Psoas muscle (tissue), 8 donors: ENCODE measurements around the gene MTF1. TPM values are rescaled to one million over a fixed set of nuclear protein-coding genes. Genes with fewer than 3 reads are reported as not detected.

Experiments
- ATAC-seq, 4 donors: fragments of 200-7000 bp; cut with Tn5 transposase; one replicate each; pipeline ENCODE4 v1.9.1; 2020; ENCODE audit warnings: moderate library complexity in 3 of 4, mild to moderate bottlenecking in 2 of 4
- DNase-seq, 2 donors: peaks; one replicate each; pipeline ENCODE4 v3.0.0-alpha.2; 2020
- H3K27ac ChIP-seq: fragments of 200-600 bp; one replicate; pipeline ENCODE4 v1.8.0; 2022
- H3K27me3 ChIP-seq, 3 donors: fragments of 200-600 bp in 1 of 3; one replicate each; pipeline versions ENCODE4 v1.6.1 to v1.8.0; 2013 to 2022; ENCODE audit warnings: low read length in 2 of 3, mild to moderate bottlenecking in 2 of 3, moderate library complexity in 1 of 3; ENCODE audit not compliant: insufficient read depth in 3 of 3
- H3K36me3 ChIP-seq, 2 donors: fragments of 200-600 bp in 1 of 2; one replicate each; pipeline versions ENCODE4 v1.6.1 to v1.8.0; 2013 to 2022; ENCODE audit warnings: low read depth in 1 of 2, mild to moderate bottlenecking in 1 of 2, moderate library complexity in 1 of 2; ENCODE audit not compliant: insufficient read depth in 1 of 2
- H3K4me1 ChIP-seq: fragments of 200-600 bp; one replicate; pipeline ENCODE4 v1.8.0; 2022
- H3K4me3 ChIP-seq: fragments of 200-600 bp; one replicate; pipeline ENCODE4 v1.8.0; 2022; ENCODE audit warnings: mild to moderate bottlenecking
- H3K9me3 ChIP-seq: fragments of 200-600 bp; one replicate; pipeline ENCODE4 v1.8.0; 2022
- WGBS, 3 donors: extraction: QIAGEN DNeasy Blood & Tissue Kit; methylation state at CpG; one replicate each; pipeline versions ENCODE4 v1.1.6 to v1.1.7; 2013; 5-methylcytosine and 5-hydroxymethylcytosine counted together
- intact Hi-C, 2 donors: fragments of 100-400 bp; cut with DNase I; formaldehyde crosslinking; loops; one replicate each; pipeline versions ENCODE4 v1.11.0 to v1.14.2; 2022
- polyA plus RNA-seq, 3 donors: library from polyadenylated mRNA; stranded (reverse); fragments of 200-250 nt; gene quantifications; one replicate each; pipeline ENCODE4 v1.2.3, GENCODE V29; 2013
- total RNA-seq, 4 donors: library from RNA; stranded (reverse); fragmentation: NEBNext Ultra II Directional in 2 of 4; extraction: Animal tissue kit (Norgen Biotek cat#: 25700) in 2 of 4; gene quantifications; one replicate each; pipeline versions ENCODE4 v1.2.1 to v1.2.4, GENCODE V29; 2021 to 2023
- TF ChIP-seq, protein P1 (sequence below): fragments of 200-600 bp; IDR thresholded peaks from one replicate; pipeline ENCODE4 v1.8.0; 2022; ENCODE audit warnings: antibody characterized with exemption
- donor health status: healthy with polysubstance abuse.
- donor health status: DM: no; HTN: no; CAD: no; lungs with moderate emphysema.
- donor health status: Bipolar disorder and iron deficiency.
- donor health status: healthy.
- donor health status: DM: yes; HTN: yes; CAD: no.
- donor health status: DM: no; HTN: no; CAD: no.
- donor health status: DM: no; HTN: no; CAD: no.
- donor health status: DM: yes; HTN: yes; CAD: no.

MTF1 gene
- total and polyA plus RNA-seq, 7 donors, result 3.1 to 20.2 (median 13.3) TPM

DNA sequence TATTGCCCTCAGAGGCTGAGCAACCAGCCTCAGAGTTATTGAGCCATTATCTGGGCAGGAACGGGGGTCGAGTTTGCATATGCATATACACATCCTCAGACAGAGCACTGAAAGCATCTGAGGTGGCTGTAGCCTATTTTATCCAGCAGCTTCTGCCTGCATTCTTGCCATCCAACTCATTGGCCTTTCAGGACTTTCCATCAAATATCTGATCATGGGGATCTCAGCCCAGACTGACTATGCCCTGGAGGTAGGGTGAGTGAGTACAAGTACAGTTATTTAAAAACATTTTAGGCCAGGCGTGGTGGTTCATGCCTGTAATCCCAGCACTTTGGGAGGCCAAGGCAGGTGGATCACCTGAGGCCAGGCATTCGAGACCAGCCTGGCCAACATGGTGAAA is 1.8 kb upstream of the MTF1 start:
- WGBS, 3 donors, result 90 to 92% (median 92%) methylated on average over 4 of the region's 4 CpGs
- Histone ChIP-seq H3K4me1 (peaks cover 26% of the 10 kb centered on the region), H3K27me3 (no peaks in the 10 kb centered on the region), H3K4me3 (no peak overlapping the region), H3K36me3 (peaks cover 8 to 72% of the 10 kb centered on the region in 2 donors), H3K27ac (no peak overlapping the region), H3K9me3 (no peaks in the 10 kb centered on the region)
- ATAC-seq (no peak), DNase-seq (no peak)
- TF ChIP-seq, protein P1, sequence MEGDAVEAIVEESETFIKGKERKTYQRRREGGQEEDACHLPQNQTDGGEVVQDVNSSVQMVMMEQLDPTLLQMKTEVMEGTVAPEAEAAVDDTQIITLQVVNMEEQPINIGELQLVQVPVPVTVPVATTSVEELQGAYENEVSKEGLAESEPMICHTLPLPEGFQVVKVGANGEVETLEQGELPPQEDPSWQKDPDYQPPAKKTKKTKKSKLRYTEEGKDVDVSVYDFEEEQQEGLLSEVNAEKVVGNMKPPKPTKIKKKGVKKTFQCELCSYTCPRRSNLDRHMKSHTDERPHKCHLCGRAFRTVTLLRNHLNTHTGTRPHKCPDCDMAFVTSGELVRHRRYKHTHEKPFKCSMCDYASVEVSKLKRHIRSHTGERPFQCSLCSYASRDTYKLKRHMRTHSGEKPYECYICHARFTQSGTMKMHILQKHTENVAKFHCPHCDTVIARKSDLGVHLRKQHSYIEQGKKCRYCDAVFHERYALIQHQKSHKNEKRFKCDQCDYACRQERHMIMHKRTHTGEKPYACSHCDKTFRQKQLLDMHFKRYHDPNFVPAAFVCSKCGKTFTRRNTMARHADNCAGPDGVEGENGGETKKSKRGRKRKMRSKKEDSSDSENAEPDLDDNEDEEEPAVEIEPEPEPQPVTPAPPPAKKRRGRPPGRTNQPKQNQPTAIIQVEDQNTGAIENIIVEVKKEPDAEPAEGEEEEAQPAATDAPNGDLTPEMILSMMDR, result no peak
- intact Hi-C loops, result no loop called here

DNA sequence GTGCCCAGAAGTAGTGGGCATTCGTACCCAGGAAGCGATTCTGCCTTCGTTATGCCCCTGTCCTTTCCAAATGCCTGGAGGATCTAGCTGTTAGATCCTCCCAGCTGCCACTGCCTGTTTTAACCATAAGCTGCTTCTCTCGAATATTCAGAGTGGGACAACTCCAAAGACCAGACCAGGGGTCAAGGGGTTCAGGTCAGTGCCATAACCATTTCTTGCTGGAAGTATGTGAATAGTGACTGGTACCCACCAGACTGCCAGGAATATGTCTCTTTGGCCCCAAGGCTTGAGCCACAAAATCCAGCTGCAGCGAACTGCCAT is 914 bp upstream of the MTF1 start:
- H3K27me3 ChIP-seq, result no peaks in the 10 kb centered on the region
- peak overlapping the region; percentile 99 for H3K4me3 ChIP-seq
- no peak for ATAC-seq
- H3K36me3 ChIP-seq, result peaks cover 7 to 68% of the 10 kb centered on the region in 2 donors
- TF ChIP-seq, protein P1, result no peak
- H3K4me1 ChIP-seq, result peaks cover 33% of the 10 kb centered on the region
- DNase-seq, result no peak
- intact Hi-C loops, result no loop called here
- 18 to 21% (median 20%) methylated on average over 5 of the region's 5 CpGs for WGBS, 3 donors
- H3K9me3 ChIP-seq, result no peaks in the 10 kb centered on the region
- peak overlapping the region; percentile 95 for H3K27ac ChIP-seq

DNA sequence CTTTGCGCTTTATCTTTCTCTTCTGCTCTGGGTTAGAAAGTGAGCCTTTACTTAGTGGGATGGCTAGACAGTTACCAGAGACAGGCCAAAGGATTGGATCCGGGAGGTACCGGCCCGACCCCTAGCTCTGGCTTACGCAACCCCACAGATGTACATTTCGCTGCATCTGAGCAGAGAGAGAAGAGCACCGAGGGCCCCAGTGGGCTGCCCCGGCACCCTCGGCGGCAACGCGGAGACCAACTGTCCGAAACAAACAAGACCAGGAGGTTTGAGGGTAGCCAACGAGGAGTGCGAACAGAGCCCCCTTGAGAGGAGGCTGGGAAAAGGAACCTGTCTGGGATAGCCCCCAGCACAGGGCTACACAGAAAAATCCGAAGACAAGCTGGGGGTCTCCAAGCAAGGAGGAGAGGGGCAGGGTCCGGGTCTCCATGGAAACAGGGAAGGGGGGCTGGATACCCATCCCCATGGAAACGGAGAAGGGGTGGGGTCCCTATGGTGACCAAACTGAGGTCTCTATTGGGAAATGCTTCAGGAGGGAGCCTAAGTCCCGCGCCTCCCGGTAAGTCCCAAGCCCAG is 373 bp downstream of the MTF1 start:
- Histone ChIP-seq H3K36me3 (peaks cover 4 to 68% of the 10 kb centered on the region in 2 donors), H3K4me1 (peaks cover 33% of the 10 kb centered on the region), H3K27ac (peak overlapping the region; percentile 95), H3K4me3 (peak overlapping the region; percentile 99), H3K27me3 (no peaks in the 10 kb centered on the region), H3K9me3 (no peaks in the 10 kb centered on the region)
- TF ChIP-seq, protein P1, result no peak
- ATAC-seq (peak; percentile 16 to 33 (median 30)), DNase-seq (peak in 1 of 2 donors; percentile 25)
- WGBS, 3 donors, result 1% methylated on average over 21 of the region's 21 CpGs
- intact Hi-C loops, result loop anchor here (2.0 to 10.0 kb wide), 2 partner anchors 50 to 164 kb away; partner anchors contain the start of genes CDCA8 (in 1 of the 2) and YRDC (in 1 of the 2)

DNA sequence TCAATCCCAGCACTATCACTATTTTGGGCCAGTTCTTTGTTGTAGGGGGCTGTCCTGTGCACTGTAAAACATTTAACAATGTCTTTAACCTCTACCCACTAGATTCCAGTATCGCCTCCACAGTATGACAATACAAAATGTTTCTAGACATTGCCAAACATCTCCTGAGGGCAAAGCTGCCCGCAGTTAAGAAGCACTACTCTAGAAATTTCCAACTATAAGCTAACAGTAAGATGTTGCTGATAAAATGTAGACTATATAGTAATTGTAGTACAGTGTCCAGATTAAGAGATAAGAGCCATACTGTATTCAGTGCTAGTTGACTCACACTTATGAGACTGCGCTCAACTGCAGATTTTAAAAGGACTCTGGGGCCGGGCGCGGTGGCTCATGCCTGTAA is 5.0 kb downstream of the MTF1 start:
- 97 to 98% (median 98%) methylated on average over 6 of the region's 6 CpGs for WGBS, 3 donors
- intact Hi-C loops, result loop anchor here in 1 of 2 donors (2.0 to 10.0 kb wide), 2 partner anchors 42 to 160 kb away; partner anchors contain the start of gene CDCA8
- TF ChIP-seq, protein P1, result no peak

DNA sequence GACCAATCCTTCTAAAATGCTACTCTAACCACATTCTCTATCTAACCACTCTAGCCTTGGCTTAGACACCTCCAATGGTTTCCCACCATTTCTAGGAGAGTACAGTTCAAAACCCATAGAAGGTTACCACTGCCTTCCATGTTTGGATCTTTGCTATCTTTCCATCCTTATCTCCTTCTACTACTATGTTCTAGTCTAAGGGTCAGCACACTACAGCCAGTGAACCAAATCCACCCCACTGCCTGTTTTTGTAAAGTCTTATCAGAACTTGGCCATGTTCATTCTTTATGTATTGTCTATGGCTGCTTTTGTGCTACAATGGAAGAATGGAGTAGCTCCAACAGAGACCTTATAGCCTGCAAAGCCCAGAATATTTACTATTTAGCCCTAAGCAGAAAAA is 6.2 kb downstream of the MTF1 start:
- Histone ChIP-seq H3K27ac (no peak overlapping the region), H3K9me3 (no peaks in the 10 kb centered on the region), H3K4me3 (no peak overlapping the region), H3K27me3 (no peaks in the 10 kb centered on the region), H3K4me1 (peaks cover 34% of the 10 kb centered on the region), H3K36me3 (peaks cover 4 to 41% of the 10 kb centered on the region in 2 donors)
- TF ChIP-seq, protein P1, result no peak
- intact Hi-C loops, result loop anchor here in 1 of 2 donors (10.0 kb wide), 1 partner anchor 158 kb away; the partner anchor contains the start of gene CDCA8
- DNase-seq (no peak), ATAC-seq (no peak)

More for the DNA sequence above, 5.0 kb downstream of the MTF1 start:
- Histone ChIP-seq H3K4me1 (peaks cover 41% of the 10 kb centered on the region), H3K4me3 (no peak overlapping the region), H3K27ac (no peak overlapping the region), H3K27me3 (no peaks in the 10 kb centered on the region), H3K9me3 (no peaks in the 10 kb centered on the region), H3K36me3 (peaks cover 4 to 41% of the 10 kb centered on the region in 2 donors)
- no peak for DNase-seq
- ATAC-seq, result no peak
